Stimulated activated CD8-positive, alpha-beta memory T cell treated with anti-CD3 and anti-CD28 coated beads, Interleukin-4, amount 100 ng/mL, for 4 hours (primary cell): ENCODE results near the gene ANXA1.

Experiments
- DNase-seq, 2 donors: peaks; one replicate each; pipeline ENCODE4 v3.0.0-alpha.2; 2020; ENCODE audit warnings: low read depth in 2 of 2, low spot score in 1 of 2

ANXA1 gene

GRCh38 chr9:73206851-73207250, 55.2 kb downstream of the ANXA1 start:
- DNase-seq = no peak

GRCh38 chr9:73210886-73211666, 59.4 kb downstream of the ANXA1 start:
- DNase-seq = no peak

GRCh38 chr9:73213300-73213699, 61.6 kb downstream of the ANXA1 start:
- DNase-seq = no peak

- DNase-seq = no peak
Measured at GRCh38 chr9:73215249-73215648, 63.6 kb downstream of the ANXA1 start.

GRCh38 chr9:73216100-73216499, 64.4 kb downstream of the ANXA1 start:
- no peak for DNase-seq
